ENCODE data around the gene FBXL16. TPM values are rescaled to one million over a fixed set of nuclear protein-coding genes. Genes with fewer than 3 reads are reported as not detected.
"Not testable (repeated sequence)": the region's sequence is repeated elsewhere in the genome, so short reads cannot be mapped to it uniquely, and the experiment has no call there.

Gene FBXL16
- total RNA-seq, 1 donor from 2014 or later: 0.17 TPM

GRCh38 chr16:743794-744500, 38.3 kb upstream of the FBXL16 start:
- peak; percentile 26 for TF ChIP-seq CTCF (IDR thresholded peaks at IDR 0.05; ENCODE audit: insufficient read depth, low read length, poor library complexity, severe bottlenecking)
- no peak for DNase-seq (ENCODE audit: low read depth)
- Histone ChIP-seq H3K27me3 (ENCODE audit: control insufficient read depth, insufficient read depth, low read length) (no peaks in the 10 kb centered on the region), H3K36me3 (ENCODE audit: control insufficient read depth, insufficient read depth, low read length) (no peaks in the 10 kb centered on the region), H3K4me3 (ENCODE audit: low read depth, low read length) (no peak overlapping the region)

GRCh38 chr16:742894-743293, 37.3 kb upstream of the FBXL16 start:
- H3K36me3 ChIP-seq (ENCODE audit: control insufficient read depth, insufficient read depth, low read length); H3K27me3 ChIP-seq (ENCODE audit: control insufficient read depth, insufficient read depth, low read length); DNase-seq (ENCODE audit: low read depth); H3K4me3 ChIP-seq (ENCODE audit: low read depth, low read length): not testable (repeated sequence)

GRCh38 chr16:741986-742629, 36.5 kb upstream of the FBXL16 start:
- Histone ChIP-seq H3K4me3 (ENCODE audit: low read depth, low read length) (no peak overlapping the region), H3K36me3 (ENCODE audit: control insufficient read depth, insufficient read depth, low read length) (no peaks in the 10 kb centered on the region), H3K27me3 (ENCODE audit: control insufficient read depth, insufficient read depth, low read length) (no peaks in the 10 kb centered on the region)
- DNase-seq (ENCODE audit: low read depth): no peak
- TF ChIP-seq CTCF (IDR thresholded peaks at IDR 0.05; ENCODE audit: insufficient read depth, low read length, poor library complexity, severe bottlenecking): no peak

- no peaks in the 10 kb centered on the region for H3K27me3 ChIP-seq (ENCODE audit: control insufficient read depth, insufficient read depth, low read length)
- DNase-seq (ENCODE audit: low read depth): no peak
- peak within 1 kb of the TSS; percentile 97 for H3K4me3 ChIP-seq (ENCODE audit: low read depth, low read length)
- H3K36me3 ChIP-seq (ENCODE audit: control insufficient read depth, insufficient read depth, low read length): no peaks in the 10 kb centered on the region
- TF ChIP-seq CTCF (IDR thresholded peaks at IDR 0.05; ENCODE audit: insufficient read depth, low read length, poor library complexity, severe bottlenecking): peak; percentile 23
Observed at GRCh38 chr16:740764-741505, 35.3 kb upstream of the FBXL16 start, which contains the start of gene CIAO3. Gene CIAO3, minus strand, starts transcription at chr16:740997. Its CDS starts 12 bp downstream, at chr16:740985.

- no peak for DNase-seq (ENCODE audit: low read depth)
- TF ChIP-seq CTCF (IDR thresholded peaks at IDR 0.05; ENCODE audit: insufficient read depth, low read length, poor library complexity, severe bottlenecking): no peak
- Histone ChIP-seq H3K27me3 (ENCODE audit: control insufficient read depth, insufficient read depth, low read length) (no peaks in the 10 kb centered on the region), H3K4me3 (ENCODE audit: low read depth, low read length) (peak overlapping the region; percentile 97), H3K36me3 (ENCODE audit: control insufficient read depth, insufficient read depth, low read length) (no peaks in the 10 kb centered on the region)
Observed at GRCh38 chr16:740459-740763, 34.8 kb upstream of the FBXL16 start.
